PFSK-1 (cell line): ENCODE measurements around the gene SLC2A4.

ENCODE experiments used
- FOXP2 ChIP-seq: optimal IDR thresholded peaks from 2 replicates; pipeline ENCODE3; 2011; ENCODE audit warnings: borderline replicate concordance, control low read depth, inconsistent platforms; ENCODE audit not compliant: insufficient read depth; ENCODE audit errors: extremely low read length, extremely low read depth
- POLR2AphosphoS5 ChIP-seq: IDR thresholded peaks from 2 replicates; pipeline ENCODE4 v1.6.1; 2012; ENCODE audit warnings: low read depth, mild to moderate bottlenecking, control low read depth, low read length, moderate library complexity
- SIN3A ChIP-seq: IDR thresholded peaks from 2 replicates; pipeline ENCODE4 v1.6.1; 2012; ENCODE audit warnings: mild to moderate bottlenecking, low read length, moderate library complexity, borderline replicate concordance; ENCODE audit not compliant: insufficient read depth
- TAF1 ChIP-seq: IDR thresholded peaks from 2 replicates; pipeline ENCODE4 v1.6.1; 2012; ENCODE audit warnings: low read length, control low read depth, borderline replicate concordance; ENCODE audit not compliant: insufficient read depth
- TF ChIP-seq, protein P1 (sequence below), 2 experiments: IDR thresholded peaks; 2 replicates each; pipeline versions ENCODE4 v1.6.1 to v1.8.0; 2011 to 2012; ENCODE audit warnings: low read depth in 2 of 2, low read length in 2 of 2, control low read depth in 1 of 2, inconsistent platforms in 1 of 2, mild to moderate bottlenecking in 1 of 2, moderate library complexity in 1 of 2; ENCODE audit not compliant: insufficient read depth in 1 of 2

Gene SLC2A4

DNA sequence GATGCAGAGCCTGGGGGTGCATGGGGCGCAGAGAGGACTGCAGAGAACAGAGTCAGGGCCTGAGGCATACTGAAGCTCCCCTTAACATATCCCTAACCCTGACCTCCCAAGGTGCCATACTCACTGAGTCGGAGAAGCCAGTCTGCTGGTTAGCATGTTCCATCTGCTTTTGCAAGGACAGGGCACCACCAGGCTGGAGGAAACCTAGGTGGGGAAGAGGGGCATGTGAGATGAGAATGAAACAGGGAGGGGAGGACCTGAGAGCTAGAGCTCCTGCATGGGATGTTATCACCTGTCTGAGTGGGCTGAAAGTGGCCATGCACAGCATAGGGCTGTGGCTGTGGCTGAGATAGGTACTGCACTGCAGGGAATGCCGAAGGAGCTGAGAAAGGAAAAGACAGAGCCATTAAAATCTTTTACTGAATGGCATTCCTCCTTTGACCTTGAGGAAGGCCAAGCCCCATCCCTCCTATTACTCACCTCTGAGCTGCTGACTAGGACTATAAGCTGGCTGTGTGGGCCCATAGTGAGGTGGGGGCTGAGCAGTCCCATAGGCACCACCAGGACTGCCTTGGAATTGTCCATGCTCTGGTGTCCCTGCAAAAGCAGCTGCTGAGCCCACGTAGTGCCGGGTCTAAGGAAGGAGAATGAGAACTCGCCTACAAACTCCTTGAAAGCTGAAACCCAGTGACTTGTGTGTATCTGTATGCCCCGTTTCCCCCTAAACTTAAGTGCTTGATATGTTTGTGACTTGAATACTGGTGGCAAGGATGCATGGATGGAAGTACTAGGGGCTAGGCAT, 31.8 kb downstream of the SLC2A4 start:
- no peak; the same call in 1 of the 2 replicates for TF ChIP-seq SIN3A
- TF ChIP-seq TAF1 = no peak
- peak; percentile 22; the same call in 1 of the 2 replicates for TF ChIP-seq POLR2AphosphoS5
- TF ChIP-seq, protein P1, sequence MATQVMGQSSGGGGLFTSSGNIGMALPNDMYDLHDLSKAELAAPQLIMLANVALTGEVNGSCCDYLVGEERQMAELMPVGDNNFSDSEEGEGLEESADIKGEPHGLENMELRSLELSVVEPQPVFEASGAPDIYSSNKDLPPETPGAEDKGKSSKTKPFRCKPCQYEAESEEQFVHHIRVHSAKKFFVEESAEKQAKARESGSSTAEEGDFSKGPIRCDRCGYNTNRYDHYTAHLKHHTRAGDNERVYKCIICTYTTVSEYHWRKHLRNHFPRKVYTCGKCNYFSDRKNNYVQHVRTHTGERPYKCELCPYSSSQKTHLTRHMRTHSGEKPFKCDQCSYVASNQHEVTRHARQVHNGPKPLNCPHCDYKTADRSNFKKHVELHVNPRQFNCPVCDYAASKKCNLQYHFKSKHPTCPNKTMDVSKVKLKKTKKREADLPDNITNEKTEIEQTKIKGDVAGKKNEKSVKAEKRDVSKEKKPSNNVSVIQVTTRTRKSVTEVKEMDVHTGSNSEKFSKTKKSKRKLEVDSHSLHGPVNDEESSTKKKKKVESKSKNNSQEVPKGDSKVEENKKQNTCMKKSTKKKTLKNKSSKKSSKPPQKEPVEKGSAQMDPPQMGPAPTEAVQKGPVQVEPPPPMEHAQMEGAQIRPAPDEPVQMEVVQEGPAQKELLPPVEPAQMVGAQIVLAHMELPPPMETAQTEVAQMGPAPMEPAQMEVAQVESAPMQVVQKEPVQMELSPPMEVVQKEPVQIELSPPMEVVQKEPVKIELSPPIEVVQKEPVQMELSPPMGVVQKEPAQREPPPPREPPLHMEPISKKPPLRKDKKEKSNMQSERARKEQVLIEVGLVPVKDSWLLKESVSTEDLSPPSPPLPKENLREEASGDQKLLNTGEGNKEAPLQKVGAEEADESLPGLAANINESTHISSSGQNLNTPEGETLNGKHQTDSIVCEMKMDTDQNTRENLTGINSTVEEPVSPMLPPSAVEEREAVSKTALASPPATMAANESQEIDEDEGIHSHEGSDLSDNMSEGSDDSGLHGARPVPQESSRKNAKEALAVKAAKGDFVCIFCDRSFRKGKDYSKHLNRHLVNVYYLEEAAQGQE (IDR thresholded peaks at IDR 0.05; ENCODE audit: insufficient read depth in 1 of 2, low read depth in 2 of 2, low read length in 2 of 2) = no peak
- TF ChIP-seq FOXP2 = no peak

DNA sequence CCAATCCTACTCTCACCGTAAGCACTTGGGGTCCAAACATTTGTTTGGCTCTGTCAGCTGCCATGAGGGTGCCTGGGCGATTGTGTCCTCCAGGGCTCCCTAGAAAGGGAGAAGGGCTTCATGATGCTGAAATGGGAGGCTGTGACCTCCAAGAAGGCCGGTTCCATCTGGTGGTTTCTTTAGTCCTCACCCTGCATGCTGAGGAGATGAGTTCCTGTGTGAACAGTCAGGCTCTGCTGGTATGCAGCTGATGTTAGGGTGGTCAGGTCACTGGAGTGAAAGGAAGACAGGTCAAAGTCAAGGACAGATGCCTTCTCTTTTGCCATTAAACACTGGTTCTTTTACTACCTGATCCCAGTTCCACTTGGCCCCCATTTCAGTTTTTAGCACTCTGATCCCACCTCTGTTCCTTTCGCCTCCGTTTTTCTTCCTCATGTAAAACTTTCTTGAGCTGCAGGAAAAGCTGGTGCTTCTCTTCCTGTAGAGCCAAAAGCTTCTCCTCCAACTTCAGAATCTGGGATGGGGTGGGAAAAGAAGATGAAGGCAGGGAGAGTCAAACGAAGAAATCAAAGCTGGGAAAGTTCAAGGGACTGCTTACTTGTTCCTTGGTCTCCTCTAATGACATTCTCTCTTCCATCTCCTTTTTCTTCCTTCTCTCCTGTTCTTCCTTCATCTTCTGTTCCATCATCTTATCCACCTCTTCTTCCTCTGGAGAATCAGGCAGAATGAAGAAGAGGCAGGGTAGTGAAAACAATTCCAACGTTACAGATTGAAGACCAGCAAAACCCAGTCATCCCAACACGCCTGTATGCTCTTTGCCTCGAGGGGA, 32.6 kb downstream of the SLC2A4 start:
- TF ChIP-seq, protein P1 (IDR thresholded peaks at IDR 0.05; ENCODE audit: insufficient read depth in 1 of 2, low read depth in 2 of 2, low read length in 2 of 2) = no peak
- TF ChIP-seq TAF1 (no peak), SIN3A (no peak), FOXP2 (no peak), POLR2AphosphoS5 (0 out of 2 replicates have a peak, but pooled peaks have one; percentile 32)

DNA sequence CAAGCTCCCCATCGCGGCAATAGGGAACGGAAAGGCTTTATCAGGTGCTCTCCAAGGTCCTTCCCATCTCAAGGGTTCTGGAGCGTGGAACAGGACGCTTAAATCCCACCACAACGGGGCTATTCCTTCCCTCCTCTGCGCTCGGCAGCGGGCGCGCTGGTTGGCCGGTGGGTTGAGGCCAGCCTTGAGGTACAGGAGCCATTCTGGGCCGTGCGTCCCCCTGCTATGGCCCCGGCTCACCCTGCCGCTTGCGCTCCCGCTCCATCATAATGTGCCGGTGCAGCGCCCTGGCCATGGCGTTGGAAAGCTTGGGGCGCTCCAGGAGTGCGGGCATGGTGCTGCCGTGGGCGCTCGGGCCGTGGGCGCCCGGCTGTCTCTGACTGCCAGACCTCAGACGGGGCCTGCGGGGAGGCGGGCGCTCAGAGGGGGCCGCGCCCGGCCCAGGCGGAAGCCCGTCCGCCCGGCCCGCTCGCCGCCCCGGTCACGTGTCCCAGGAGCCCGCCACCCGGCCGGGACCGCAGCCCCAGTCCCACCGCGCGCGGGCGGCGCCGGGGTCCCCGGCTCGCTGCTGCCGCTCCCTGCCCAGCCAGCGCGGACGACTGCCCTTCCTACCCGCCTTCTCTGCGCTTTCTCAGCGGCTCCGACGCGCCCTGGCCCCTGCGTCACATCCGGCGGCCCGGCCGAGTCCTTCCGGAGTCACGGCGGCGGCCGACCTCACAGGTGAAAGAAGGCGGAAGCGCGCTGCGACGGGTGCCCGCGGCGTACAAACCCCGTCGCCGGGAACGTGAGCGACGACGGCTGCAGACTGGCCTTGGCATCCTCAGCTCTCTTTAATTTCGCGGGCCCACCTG, 33.4 kb downstream of the SLC2A4 start, which contains the start of gene GPS2:
Gene GPS2, minus strand, starts transcription at position 642 of the 851 bp plus-strand sequence. Its CDS starts 308 bp downstream, at position 334.
- TF ChIP-seq TAF1 (peak; percentile 76; the same call in 1 of the 2 replicates), SIN3A (peak; percentile 85; the same call in 1 of the 2 replicates), FOXP2 (peak; percentile 93), POLR2AphosphoS5 (peak; percentile 88)
- TF ChIP-seq, protein P1 (IDR thresholded peaks at IDR 0.05; ENCODE audit: insufficient read depth in 1 of 2, low read depth in 2 of 2, low read length in 2 of 2) = peak; percentile 89 to 93

DNA sequence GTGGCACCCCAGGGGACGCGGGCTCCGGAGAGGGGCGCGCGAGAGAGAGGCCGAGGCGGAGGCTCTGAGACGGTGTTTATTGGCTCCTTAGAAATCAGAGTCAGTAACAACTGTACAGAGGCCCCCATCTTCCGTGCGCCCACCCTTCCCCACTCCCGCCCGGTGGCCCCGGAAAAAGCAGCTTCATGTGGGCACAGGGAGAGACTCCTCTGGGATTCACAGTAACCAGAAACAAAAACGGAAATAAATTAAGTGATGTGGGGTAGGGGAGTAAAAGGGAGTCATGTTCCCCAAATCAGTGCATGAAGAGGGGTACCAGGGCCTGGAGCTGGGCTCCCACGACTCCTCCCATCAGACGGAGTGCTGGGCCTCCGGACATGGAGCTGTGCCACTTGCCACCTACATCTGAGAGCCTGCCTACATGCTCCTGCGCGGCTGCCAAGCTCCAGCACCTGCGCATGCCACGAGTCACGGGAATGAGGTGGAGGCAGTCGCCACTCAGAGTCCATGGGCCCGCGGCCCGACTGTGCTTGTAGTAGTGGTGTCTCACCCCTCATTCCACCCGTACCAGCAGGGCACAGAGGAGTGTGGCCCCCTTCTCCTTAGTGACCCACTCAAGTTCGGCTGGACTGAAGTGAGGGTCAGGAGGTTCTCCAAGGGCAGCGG, 34.2 kb downstream of the SLC2A4 start:
- TF ChIP-seq TAF1 (no peak), SIN3A (no peak), POLR2AphosphoS5 (0 out of 2 replicates have a peak, but pooled peaks have one; percentile 36)
